K562 (cell line): Measurements from ENCODE around the gene ATCAY. TPM values are rescaled to one million over a fixed set of nuclear protein-coding genes. Genes with fewer than 3 reads are reported as not detected.

Experiments used
- ZNF274 ChIP-seq: IDR thresholded peaks from 2 replicates; pipeline ENCODE4 v1.6.1; 2011; ENCODE audit warnings: low read depth, mild to moderate bottlenecking, low read length, moderate library complexity, borderline replicate concordance
- polyA plus RNA-seq, 8 experiments: library from polyadenylated mRNA; depleted of rRNA in 4 of 8; stranded (reverse) in 5 of 8; unstranded in 3 of 8; fragments of >200 nt; fragmentation: Nextera tagmentation in 2 of 8; fragmentation: Illumina TruSeq in 1 of 8; extraction: Ambion mirVana in 2 of 8; extraction: Trizol in 1 of 8; gene quantifications; 2 replicates each; pipeline versions ENCODE4 v1.2.1 to v1.2.3, GENCODE V29; 2011 to 2014; ENCODE audit warnings: inconsistent platforms in 1 of 8, missing spikeins in 1 of 8
- total RNA-seq, 7 experiments: library from RNA; depleted of rRNA in 6 of 7; stranded (reverse); fragments of >200 nt in 6 of 7; fragmentation: Illumina TruSeq in 2 of 7; extraction: Trizol in 2 of 7; gene quantifications; 2 replicates each; pipeline versions ENCODE4 v1.2.1 to v1.2.3, GENCODE V29; 2011 to 2021; ENCODE audit warnings: low replicate concordance in 1 of 7
- TF ChIP-seq, protein P1 (sequence below), 3 experiments: IDR thresholded peaks in 2 of 3; conservative IDR thresholded peaks in 1 of 3; 2 replicates each; pipeline ENCODE4 v1.5.1; 2011 to 2012; ENCODE audit warnings: low read length in 3 of 3, mild to moderate bottlenecking in 3 of 3, control low read depth in 2 of 3, improper control_type of control experiment in 1 of 3, inconsistent platforms in 1 of 3, low read depth in 1 of 3, mixed read lengths in 1 of 3, moderate library complexity in 1 of 3; ENCODE audit not compliant: insufficient read depth in 2 of 3
- TF ChIP-seq, protein P2 (sequence below), 2 experiments: fragments of 450-650 bp in 1 of 2; IDR thresholded peaks; 2 replicates each; pipeline ENCODE4 v1.6.1; 2011 to 2017; ENCODE audit warnings: low read depth in 2 of 2, antibody characterized with exemption in 1 of 2, borderline replicate concordance in 1 of 2, low read length in 1 of 2, mild to moderate bottlenecking in 1 of 2, mixed read lengths in 1 of 2; ENCODE audit not compliant: control insufficient read depth in 1 of 2
- TF ChIP-seq, protein P3 (sequence below): fragments of 250-450 bp; sonication (Bioruptor Pico); IDR thresholded peaks from 2 replicates; pipeline ENCODE4 v1.8.0; 2021; ENCODE audit warnings: moderate library complexity, mild to moderate bottlenecking, inconsistent platforms

The ATCAY gene
- total and polyA plus RNA-seq, 9 of the 15 experiments (the other 6 are each of a cell fraction or from before 2014, with no cell fraction given), result not detected

DNA sequence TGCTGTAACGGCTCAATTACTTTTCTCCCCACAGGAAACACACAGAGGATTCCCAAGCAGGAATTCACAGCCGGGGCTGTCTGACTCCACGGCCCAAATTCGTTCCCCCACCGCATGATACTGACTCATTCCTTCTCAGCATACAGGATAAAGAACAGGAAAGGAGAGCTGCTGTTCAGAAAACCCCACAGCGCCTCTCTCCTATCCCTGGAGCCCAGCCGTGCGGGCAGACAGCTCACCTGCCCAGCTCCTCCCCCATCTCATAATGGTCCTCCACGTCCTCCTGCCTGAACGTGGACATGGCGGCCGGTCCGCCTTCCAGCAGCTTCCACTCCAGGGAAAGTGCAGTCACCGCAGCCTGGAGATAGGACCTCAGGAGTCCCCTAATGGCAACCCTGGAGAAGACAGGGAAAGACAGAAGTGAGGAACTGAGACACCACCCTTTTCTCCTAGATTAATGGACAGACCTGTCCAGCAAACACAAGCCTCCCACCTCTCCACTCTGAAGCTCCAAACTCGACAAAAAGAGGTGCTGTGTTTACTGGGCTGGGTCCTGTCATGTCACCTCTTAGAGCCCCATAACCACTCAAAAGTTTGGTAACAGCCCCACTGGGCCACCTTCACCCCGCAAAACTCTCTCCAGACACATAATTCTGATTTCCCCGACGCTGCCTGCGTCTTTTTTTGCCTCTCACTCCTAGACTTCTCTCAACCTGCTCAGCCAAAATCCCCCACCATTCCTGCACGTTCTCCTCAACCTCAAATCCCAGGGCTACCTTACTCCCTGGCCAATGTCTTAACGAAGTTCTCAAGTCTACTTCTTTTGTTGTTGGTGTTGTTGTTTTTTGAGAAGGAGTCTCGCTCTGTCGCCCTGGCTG, 89.2 kb downstream of the ATCAY start (continued):
- TF ChIP-seq, protein P1, sequence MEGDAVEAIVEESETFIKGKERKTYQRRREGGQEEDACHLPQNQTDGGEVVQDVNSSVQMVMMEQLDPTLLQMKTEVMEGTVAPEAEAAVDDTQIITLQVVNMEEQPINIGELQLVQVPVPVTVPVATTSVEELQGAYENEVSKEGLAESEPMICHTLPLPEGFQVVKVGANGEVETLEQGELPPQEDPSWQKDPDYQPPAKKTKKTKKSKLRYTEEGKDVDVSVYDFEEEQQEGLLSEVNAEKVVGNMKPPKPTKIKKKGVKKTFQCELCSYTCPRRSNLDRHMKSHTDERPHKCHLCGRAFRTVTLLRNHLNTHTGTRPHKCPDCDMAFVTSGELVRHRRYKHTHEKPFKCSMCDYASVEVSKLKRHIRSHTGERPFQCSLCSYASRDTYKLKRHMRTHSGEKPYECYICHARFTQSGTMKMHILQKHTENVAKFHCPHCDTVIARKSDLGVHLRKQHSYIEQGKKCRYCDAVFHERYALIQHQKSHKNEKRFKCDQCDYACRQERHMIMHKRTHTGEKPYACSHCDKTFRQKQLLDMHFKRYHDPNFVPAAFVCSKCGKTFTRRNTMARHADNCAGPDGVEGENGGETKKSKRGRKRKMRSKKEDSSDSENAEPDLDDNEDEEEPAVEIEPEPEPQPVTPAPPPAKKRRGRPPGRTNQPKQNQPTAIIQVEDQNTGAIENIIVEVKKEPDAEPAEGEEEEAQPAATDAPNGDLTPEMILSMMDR (IDR thresholded peaks at IDR 0.05 in 2 of 3, conservative IDR thresholded peaks at IDR 0.05 in 1 of 3; ENCODE audit: insufficient read depth in 2 of 3, low read depth in 1 of 3, low read length in 3 of 3), result peak; percentile 36 to 49 (median 49); a peak in 5 of 6 replicates
- no peak for TF ChIP-seq ZNF274
- TF ChIP-seq, protein P2, sequence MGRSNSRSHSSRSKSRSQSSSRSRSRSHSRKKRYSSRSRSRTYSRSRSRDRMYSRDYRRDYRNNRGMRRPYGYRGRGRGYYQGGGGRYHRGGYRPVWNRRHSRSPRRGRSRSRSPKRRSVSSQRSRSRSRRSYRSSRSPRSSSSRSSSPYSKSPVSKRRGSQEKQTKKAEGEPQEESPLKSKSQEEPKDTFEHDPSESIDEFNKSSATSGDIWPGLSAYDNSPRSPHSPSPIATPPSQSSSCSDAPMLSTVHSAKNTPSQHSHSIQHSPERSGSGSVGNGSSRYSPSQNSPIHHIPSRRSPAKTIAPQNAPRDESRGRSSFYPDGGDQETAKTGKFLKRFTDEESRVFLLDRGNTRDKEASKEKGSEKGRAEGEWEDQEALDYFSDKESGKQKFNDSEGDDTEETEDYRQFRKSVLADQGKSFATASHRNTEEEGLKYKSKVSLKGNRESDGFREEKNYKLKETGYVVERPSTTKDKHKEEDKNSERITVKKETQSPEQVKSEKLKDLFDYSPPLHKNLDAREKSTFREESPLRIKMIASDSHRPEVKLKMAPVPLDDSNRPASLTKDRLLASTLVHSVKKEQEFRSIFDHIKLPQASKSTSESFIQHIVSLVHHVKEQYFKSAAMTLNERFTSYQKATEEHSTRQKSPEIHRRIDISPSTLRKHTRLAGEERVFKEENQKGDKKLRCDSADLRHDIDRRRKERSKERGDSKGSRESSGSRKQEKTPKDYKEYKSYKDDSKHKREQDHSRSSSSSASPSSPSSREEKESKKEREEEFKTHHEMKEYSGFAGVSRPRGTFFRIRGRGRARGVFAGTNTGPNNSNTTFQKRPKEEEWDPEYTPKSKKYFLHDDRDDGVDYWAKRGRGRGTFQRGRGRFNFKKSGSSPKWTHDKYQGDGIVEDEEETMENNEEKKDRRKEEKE (IDR thresholded peaks at IDR 0.05; ENCODE audit: borderline replicate concordance in 1 of 2, control insufficient read depth in 1 of 2, low read depth in 2 of 2, low read length in 1 of 2), result no peak
- TF ChIP-seq, protein P3, sequence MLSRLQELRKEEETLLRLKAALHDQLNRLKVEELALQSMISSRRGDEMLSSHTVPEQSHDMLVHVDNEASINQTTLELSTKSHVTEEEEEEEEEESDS (CRISPR knock-in tag), result no peak
